Mesothelial cell of epicardium (in vitro differentiated cells): ENCODE results near the gene JAG1. TPM values are rescaled to one million over a fixed set of nuclear protein-coding genes. Genes with fewer than 3 reads are reported as not detected.

Experiments used
- DNase-seq, 2 experiments: peaks; one replicate each; pipeline ENCODE4 v3.0.0; 2021; ENCODE audit warnings: low spot score in 2 of 2; ENCODE audit not compliant: unreplicated experiment in 2 of 2
- H3K27ac Mint-ChIP-seq: 2 replicates; pipeline ENCODE4 v1.8.0; 2021; ENCODE audit warnings: mixed read lengths
- H3K27me3 Mint-ChIP-seq: 2 replicates; pipeline ENCODE4 v1.8.0; 2021; ENCODE audit warnings: low read depth, mixed read lengths
- H3K36me3 Mint-ChIP-seq: 2 replicates; pipeline ENCODE4 v1.8.0; 2021; ENCODE audit warnings: mixed read lengths
- H3K4me1 Mint-ChIP-seq: 2 replicates; pipeline ENCODE4 v1.8.0; 2021; ENCODE audit warnings: mixed read lengths
- H3K4me3 Mint-ChIP-seq: 2 replicates; pipeline ENCODE4 v1.8.0; 2021; ENCODE audit warnings: mild to moderate bottlenecking, moderate library complexity, mixed read lengths
- H3K9me3 Mint-ChIP-seq: 2 replicates; pipeline ENCODE4 v1.8.0; 2021; ENCODE audit warnings: mixed read lengths
- total RNA-seq: library from RNA; stranded (reverse); gene quantifications from 3 replicates; pipeline ENCODE4 v1.2.1, GENCODE V29; 2021
- TF ChIP-seq, protein P1 (sequence below): fragments of 200-600 bp; sonication (generic); IDR thresholded peaks from one replicate; pipeline ENCODE4 v1.5.0; 2021; ENCODE audit warnings: antibody characterized with exemption; ENCODE audit not compliant: unreplicated experiment

Gene JAG1
- total RNA-seq, 1 donor from 2014 or later = 70.9 TPM

GRCh38 chr20:10609770-10610169 is 64.0 kb downstream of the JAG1 start:
- no peaks in the 10 kb centered on the region for H3K27me3 Mint-ChIP-seq
- H3K9me3 Mint-ChIP-seq = no peaks in the 10 kb centered on the region
- H3K27ac Mint-ChIP-seq = peak overlapping the region; percentile 63
- TF ChIP-seq, protein P1, sequence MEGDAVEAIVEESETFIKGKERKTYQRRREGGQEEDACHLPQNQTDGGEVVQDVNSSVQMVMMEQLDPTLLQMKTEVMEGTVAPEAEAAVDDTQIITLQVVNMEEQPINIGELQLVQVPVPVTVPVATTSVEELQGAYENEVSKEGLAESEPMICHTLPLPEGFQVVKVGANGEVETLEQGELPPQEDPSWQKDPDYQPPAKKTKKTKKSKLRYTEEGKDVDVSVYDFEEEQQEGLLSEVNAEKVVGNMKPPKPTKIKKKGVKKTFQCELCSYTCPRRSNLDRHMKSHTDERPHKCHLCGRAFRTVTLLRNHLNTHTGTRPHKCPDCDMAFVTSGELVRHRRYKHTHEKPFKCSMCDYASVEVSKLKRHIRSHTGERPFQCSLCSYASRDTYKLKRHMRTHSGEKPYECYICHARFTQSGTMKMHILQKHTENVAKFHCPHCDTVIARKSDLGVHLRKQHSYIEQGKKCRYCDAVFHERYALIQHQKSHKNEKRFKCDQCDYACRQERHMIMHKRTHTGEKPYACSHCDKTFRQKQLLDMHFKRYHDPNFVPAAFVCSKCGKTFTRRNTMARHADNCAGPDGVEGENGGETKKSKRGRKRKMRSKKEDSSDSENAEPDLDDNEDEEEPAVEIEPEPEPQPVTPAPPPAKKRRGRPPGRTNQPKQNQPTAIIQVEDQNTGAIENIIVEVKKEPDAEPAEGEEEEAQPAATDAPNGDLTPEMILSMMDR = no peak
- H3K4me3 Mint-ChIP-seq = no peak overlapping the region
- H3K4me1 Mint-ChIP-seq = peaks cover 2% of the 10 kb centered on the region
- peaks cover 9% of the 10 kb centered on the region for H3K36me3 Mint-ChIP-seq
- no peak for DNase-seq

DNA sequence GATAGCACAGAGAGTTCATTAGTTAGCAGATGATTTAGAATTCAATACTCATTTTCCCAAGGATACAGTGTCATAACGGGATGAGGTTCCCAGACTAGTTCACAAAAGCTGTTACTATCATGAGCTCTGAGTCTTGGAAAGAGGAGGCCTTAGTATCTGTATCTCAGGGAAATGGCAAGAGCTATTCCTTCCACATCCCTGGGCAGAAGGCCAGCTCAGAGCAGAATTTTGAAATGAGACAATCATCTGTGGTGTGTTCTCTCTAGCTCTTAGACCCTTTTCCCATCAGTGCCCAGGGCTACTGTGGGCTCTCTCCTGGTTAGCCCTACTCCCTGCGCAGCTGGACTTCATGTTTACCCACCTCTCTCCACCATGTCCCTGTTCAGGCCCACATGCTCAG is 64.5 kb downstream of the JAG1 start:
- Mint-ChIP-seq H3K36me3 (peaks cover 9% of the 10 kb centered on the region), H3K9me3 (no peaks in the 10 kb centered on the region), H3K4me1 (peaks cover 5% of the 10 kb centered on the region), H3K27me3 (no peaks in the 10 kb centered on the region), H3K4me3 (no peak overlapping the region), H3K27ac (peak overlapping the region; percentile 63)
- TF ChIP-seq, protein P1 = no peak
- no peak for DNase-seq

GRCh38 chr20:10605547-10606195 is 68.1 kb downstream of the JAG1 start:
- peaks cover 5% of the 10 kb centered on the region for H3K36me3 Mint-ChIP-seq
- TF ChIP-seq, protein P1 = no peak
- no peak for DNase-seq
- no peak overlapping the region for H3K4me3 Mint-ChIP-seq
- H3K27me3 Mint-ChIP-seq = no peaks in the 10 kb centered on the region
- no peaks in the 10 kb centered on the region for H3K9me3 Mint-ChIP-seq
- H3K27ac Mint-ChIP-seq = no peak overlapping the region
- peaks cover 24% of the 10 kb centered on the region for H3K4me1 Mint-ChIP-seq

DNA sequence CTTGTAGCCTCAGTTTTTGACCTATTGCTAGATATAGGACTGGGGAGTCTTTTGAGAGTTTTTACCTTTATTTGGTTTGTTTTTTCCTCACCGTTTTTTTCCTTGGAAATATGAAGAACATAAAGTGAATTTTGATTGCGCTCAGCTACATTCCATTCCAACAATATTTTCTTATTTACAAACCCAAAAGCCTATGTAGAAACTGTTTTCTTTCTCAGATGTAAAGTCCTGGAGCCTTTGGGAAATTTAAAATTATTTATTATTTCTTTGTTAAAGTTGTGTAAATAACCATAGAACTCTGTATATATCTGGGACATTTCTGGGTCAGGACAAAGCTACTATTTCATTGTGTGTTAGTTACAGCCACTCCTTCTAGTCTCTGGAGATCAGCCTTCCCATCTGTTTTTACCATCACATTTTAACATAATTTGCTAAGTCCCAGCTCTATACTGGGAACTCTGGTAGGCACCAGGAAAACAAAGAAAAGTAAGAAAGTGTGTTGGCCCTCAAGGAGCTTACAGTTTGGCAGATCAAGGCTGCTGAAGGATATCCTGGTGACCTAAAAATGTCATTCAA is 68.8 kb downstream of the JAG1 start:
- TF ChIP-seq, protein P1 = no peak
- Mint-ChIP-seq H3K27ac (no peak overlapping the region), H3K4me1 (peaks cover 24% of the 10 kb centered on the region), H3K9me3 (no peaks in the 10 kb centered on the region), H3K4me3 (no peak overlapping the region), H3K36me3 (peaks cover 5% of the 10 kb centered on the region), H3K27me3 (no peaks in the 10 kb centered on the region)
- no peak for DNase-seq

- peak overlapping the region; percentile 66 for H3K27ac Mint-ChIP-seq
- H3K4me1 Mint-ChIP-seq = peaks cover 24% of the 10 kb centered on the region
- no peak for DNase-seq
- no peaks in the 10 kb centered on the region for H3K9me3 Mint-ChIP-seq
- no peak overlapping the region for H3K4me3 Mint-ChIP-seq
- no peaks in the 10 kb centered on the region for H3K27me3 Mint-ChIP-seq
- peaks cover 5% of the 10 kb centered on the region for H3K36me3 Mint-ChIP-seq
- TF ChIP-seq, protein P1 = no peak
Observed at GRCh38 chr20:10603971-10604864, 69.6 kb downstream of the JAG1 start.
